ENCODE results near the gene RNF181. TPM values are rescaled to one million over a fixed set of nuclear protein-coding genes. Genes with fewer than 3 reads are reported as not detected.

The RNF181 gene
- total and polyA plus RNA-seq, 2 experiments from 2014 or later, result 178 to 308 TPM

DNA sequence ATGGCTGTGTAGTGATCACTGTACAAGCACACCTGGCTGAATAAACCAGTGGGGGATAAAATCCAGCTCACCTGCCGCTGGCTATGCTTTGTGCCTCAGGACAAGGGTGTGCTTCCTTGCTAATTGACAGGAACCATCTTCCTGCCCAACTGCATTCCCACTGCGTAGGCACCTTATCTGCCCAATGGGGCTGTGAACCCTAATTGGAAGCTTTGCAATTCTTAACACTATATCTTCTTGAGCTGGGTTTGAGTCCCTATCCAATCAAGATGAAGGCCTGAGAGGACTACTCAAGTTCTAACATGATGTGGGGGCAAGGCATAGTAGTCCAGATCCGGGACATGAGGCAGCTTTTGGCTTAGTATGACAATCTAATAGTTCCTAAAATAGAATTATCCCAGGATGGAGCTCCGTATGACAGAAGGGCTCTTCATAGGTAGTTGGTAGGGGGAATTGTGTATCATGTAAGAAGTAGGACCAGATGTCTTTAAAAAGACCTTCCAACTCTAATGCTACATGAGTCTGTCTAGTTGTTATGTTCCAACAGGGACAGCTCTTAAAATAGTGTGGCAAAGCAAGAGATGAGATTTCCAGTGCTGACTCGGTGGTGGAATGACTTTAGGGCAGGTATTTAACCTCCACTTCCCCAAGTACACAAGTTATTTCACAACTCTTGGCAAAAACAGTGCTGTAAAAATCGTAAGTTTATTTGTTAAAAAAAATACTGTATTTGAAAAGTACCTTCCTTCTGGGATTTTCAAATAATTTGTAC, 9.2 kb downstream of the RNF181 start:
- Histone ChIP-seq H3K36me3 (ENCODE audit: low read depth) (no peaks in the 10 kb centered on the region; the same call in 1 of the 2 replicates), H3K4me2 (ENCODE audit: unreplicated experiment) (peak overlapping the region; percentile 79), H2AFZ (no peak overlapping the region), H3K9ac (0 out of 2 replicates have a peak overlapping the region, but pooled peaks have one; percentile 12), H3K27me3 (replicated peaks; ENCODE audit: insufficient read depth) (no peaks in the 10 kb centered on the region), H4K20me1 (ENCODE audit: insufficient read depth) (no peaks in the 10 kb centered on the region), H3K79me2 (ENCODE audit: insufficient read depth) (peaks cover 48% of the 10 kb centered on the region), H3K27ac (peak overlapping the region; percentile 63), H3F3A (ENCODE audit: insufficient read depth) (peaks cover 46% of the 10 kb centered on the region), H3K4me1 (ENCODE audit: insufficient read depth) (peaks cover 32% of the 10 kb centered on the region), H3K9me2 (ENCODE audit: insufficient read depth) (no peaks in the 10 kb centered on the region), H3K9me3 (ENCODE audit: low read depth) (no peaks in the 10 kb centered on the region), H3K4me3 (peak overlapping the region; percentile 5; the same call in 1 of the 2 replicates)
- TF ChIP-seq EZH2 (IDR thresholded peaks at IDR 0.05; ENCODE audit: insufficient read depth, poor library complexity, severe bottlenecking) (no peak), EZH2phosphoT487 (IDR thresholded peaks at IDR 0.05; ENCODE audit: insufficient read depth, low read depth) (no peak)
- in situ Hi-C loops (cut with MboI), result no loop called here
- WGBS, 2 experiments (ENCODE audit: low coverage in 1 of 2, low lambda C conversion rate in 2 of 2, missing lambda C conversion rate in 2 of 2), result 30 to 34% methylated on average over 6 of the region's 6 CpGs
- DNase-seq, result peak; percentile 31

DNA sequence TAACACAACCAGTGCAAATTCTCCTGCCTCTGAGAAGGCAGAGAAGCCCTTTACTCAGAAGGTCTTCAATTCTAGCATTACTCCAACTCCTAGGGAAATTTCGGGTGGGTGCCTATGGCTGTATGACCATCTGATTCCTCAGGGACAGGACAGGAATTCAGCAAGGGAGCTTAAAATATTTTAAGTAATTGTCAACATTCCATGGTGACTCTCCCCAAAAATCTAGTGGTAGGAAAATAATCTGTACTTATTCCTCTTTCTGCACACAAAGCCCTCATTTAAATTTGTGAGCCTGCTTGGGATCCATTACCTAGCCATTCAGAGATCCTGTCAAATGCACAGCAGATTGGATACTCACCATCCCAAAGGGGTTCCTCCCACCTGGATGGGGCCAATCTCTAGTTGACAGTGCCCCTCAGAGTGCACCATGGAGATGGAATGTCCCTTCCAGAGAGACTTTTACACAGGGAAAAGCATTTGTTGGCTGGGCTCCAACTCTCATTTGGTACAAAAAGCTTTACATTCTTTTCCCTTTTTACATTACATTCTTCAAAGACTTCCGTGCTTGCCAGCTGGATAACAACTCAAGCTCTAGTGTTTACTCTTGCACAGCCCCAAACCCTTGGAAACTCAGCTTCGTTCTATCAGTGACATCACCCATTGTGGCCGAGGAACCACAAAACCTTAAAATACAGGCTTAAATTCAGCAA, 10.0 kb downstream of the RNF181 start:
- Histone ChIP-seq H3K4me3 (peak overlapping the region; percentile 5), H4K20me1 (ENCODE audit: insufficient read depth) (no peaks in the 10 kb centered on the region), H3K4me1 (ENCODE audit: insufficient read depth) (peaks cover 32% of the 10 kb centered on the region), H3K36me3 (ENCODE audit: low read depth) (no peaks in the 10 kb centered on the region; the same call in 1 of the 2 replicates), H2AFZ (no peak overlapping the region), H3K9me2 (ENCODE audit: insufficient read depth) (no peaks in the 10 kb centered on the region), H3F3A (ENCODE audit: insufficient read depth) (peaks cover 46% of the 10 kb centered on the region), H3K27me3 (replicated peaks; ENCODE audit: insufficient read depth) (no peaks in the 10 kb centered on the region), H3K9ac (0 out of 2 replicates have a peak overlapping the region, but pooled peaks have one; percentile 12), H3K27ac (peak overlapping the region; percentile 63), H3K4me2 (ENCODE audit: unreplicated experiment) (peak overlapping the region; percentile 79), H3K9me3 (ENCODE audit: low read depth) (no peaks in the 10 kb centered on the region), H3K79me2 (ENCODE audit: insufficient read depth) (peaks cover 56% of the 10 kb centered on the region)
- WGBS, 2 experiments (ENCODE audit: low coverage in 1 of 2, low lambda C conversion rate in 2 of 2, missing lambda C conversion rate in 2 of 2), result 27 to 37% methylated on average over 4 of the region's 4 CpGs
- TF ChIP-seq EZH2 (IDR thresholded peaks at IDR 0.05; ENCODE audit: insufficient read depth, poor library complexity, severe bottlenecking) (no peak), EZH2phosphoT487 (IDR thresholded peaks at IDR 0.05; ENCODE audit: insufficient read depth, low read depth) (no peak)
- in situ Hi-C loops (cut with MboI), result no loop called here
- DNase-seq, result peak; percentile 72

DNA sequence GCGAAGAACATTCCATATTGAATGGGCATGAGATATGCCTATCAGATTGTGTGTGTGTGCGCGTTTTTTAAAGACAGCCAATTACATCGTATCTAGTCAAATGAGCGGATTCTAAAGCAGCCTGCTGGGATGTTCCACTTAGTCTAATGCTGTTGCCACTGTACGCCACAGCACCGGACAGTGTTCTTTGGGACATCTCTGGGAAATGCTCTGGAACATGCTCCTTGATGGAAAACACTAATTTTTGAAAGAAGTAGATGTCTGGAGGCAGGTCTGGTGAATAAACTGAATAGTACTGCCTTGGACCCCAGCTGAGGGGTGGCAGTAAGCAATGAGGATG, 10.5 kb downstream of the RNF181 start:
- TF ChIP-seq EZH2 (IDR thresholded peaks at IDR 0.05; ENCODE audit: insufficient read depth, poor library complexity, severe bottlenecking) (no peak), EZH2phosphoT487 (IDR thresholded peaks at IDR 0.05; ENCODE audit: insufficient read depth, low read depth) (no peak)
- H4K20me1 ChIP-seq (ENCODE audit: insufficient read depth), result no peaks in the 10 kb centered on the region
- in situ Hi-C loops (cut with MboI), result no loop called here
- H3F3A ChIP-seq (ENCODE audit: insufficient read depth), result peaks cover 46% of the 10 kb centered on the region
- no peaks in the 10 kb centered on the region; the same call in 1 of the 2 replicates for H3K36me3 ChIP-seq (ENCODE audit: low read depth)
- H3K9me2 ChIP-seq (ENCODE audit: insufficient read depth), result no peaks in the 10 kb centered on the region
- H3K79me2 ChIP-seq (ENCODE audit: insufficient read depth), result peaks cover 61% of the 10 kb centered on the region
- H2AFZ ChIP-seq, result no peak overlapping the region
- peak overlapping the region; percentile 63 for H3K27ac ChIP-seq
- H3K27me3 ChIP-seq (replicated peaks; ENCODE audit: insufficient read depth), result no peaks in the 10 kb centered on the region
- H3K4me3 ChIP-seq, result peak overlapping the region; percentile 5; the same call in 1 of the 2 replicates
- WGBS, 2 experiments (ENCODE audit: low coverage in 1 of 2, low lambda C conversion rate in 2 of 2, missing lambda C conversion rate in 2 of 2), result 86 to 88% methylated on average over 7 of the region's 7 CpGs
- H3K4me1 ChIP-seq (ENCODE audit: insufficient read depth), result peaks cover 35% of the 10 kb centered on the region
- H3K4me2 ChIP-seq (ENCODE audit: unreplicated experiment), result peak overlapping the region; percentile 79
- DNase-seq, result no peak
- 0 out of 2 replicates have a peak overlapping the region, but pooled peaks have one; percentile 12 for H3K9ac ChIP-seq
- H3K9me3 ChIP-seq (ENCODE audit: low read depth), result no peaks in the 10 kb centered on the region

DNA sequence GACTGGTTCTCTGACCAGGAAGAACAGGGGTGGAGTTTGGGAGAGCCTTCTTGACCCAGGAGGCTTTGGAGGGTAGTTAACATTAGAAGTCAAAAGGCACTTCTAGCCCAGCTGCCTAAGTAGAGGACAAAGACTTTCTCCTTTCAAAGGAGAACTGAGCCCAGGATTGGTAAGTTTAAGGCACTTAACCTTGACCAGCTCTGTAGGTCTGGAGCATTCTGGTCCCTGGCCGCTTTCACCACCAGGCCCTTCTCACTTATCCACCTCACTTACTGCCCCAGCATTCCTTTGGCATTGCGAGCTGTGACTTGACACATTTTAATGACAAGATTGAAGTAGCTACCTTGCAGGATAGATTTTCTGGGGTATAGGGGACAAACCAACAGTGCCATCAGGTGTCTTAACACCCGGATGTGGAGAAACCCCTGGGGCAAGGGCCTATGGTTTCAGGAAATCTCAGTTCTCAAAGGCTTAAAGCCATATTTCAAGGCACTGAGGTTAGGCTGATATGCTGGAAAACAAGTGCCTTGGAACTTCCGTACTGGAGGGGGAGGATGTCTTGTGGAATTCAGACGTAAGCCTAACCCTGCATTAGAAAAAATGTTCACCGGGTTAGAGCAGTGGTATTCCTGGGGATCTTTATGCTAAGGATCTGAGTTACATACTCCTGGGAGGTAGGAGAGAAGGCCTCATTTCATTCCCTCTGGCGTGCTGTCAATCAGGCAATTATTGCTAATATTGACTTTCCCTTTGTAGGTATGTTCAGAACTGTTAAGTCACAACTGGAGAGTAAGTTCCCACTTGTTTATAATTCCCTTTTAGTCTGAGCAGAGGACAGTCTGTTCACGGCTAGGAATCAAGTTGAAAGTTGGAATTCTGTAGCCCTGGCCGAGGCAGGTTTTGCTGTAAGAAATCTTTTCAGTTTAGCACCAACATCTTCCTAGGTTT, 12.0 kb downstream of the RNF181 start:
- Histone ChIP-seq H3K4me3 (no peak overlapping the region), H3K79me2 (ENCODE audit: insufficient read depth) (peaks cover 67% of the 10 kb centered on the region), H3K36me3 (ENCODE audit: low read depth) (no peaks in the 10 kb centered on the region; the same call in 1 of the 2 replicates), H3K9me3 (ENCODE audit: low read depth) (no peaks in the 10 kb centered on the region), H3F3A (ENCODE audit: insufficient read depth) (peaks cover 50% of the 10 kb centered on the region), H3K27me3 (replicated peaks; ENCODE audit: insufficient read depth) (no peaks in the 10 kb centered on the region), H3K9ac (no peak overlapping the region), H3K4me2 (ENCODE audit: unreplicated experiment) (no peak overlapping the region), H3K4me1 (ENCODE audit: insufficient read depth) (peaks cover 36% of the 10 kb centered on the region), H2AFZ (no peak overlapping the region), H4K20me1 (ENCODE audit: insufficient read depth) (no peaks in the 10 kb centered on the region), H3K27ac (no peak overlapping the region), H3K9me2 (ENCODE audit: insufficient read depth) (no peaks in the 10 kb centered on the region)
- no peak for DNase-seq
- no peak for TF ChIP-seq EZH2phosphoT487 (IDR thresholded peaks at IDR 0.05; ENCODE audit: insufficient read depth, low read depth)
- TF ChIP-seq EZH2 (IDR thresholded peaks at IDR 0.05; ENCODE audit: insufficient read depth, poor library complexity, severe bottlenecking), result no peak
- WGBS, 2 experiments (ENCODE audit: low coverage in 1 of 2, low lambda C conversion rate in 2 of 2, missing lambda C conversion rate in 2 of 2), result 80 to 83% methylated on average over 9 of the region's 9 CpGs
- in situ Hi-C loops (cut with MboI), result no loop called here

Data from GM23248 (cell line).